NT2/D1 (cell line): ENCODE data around the gene ABL1.

ENCODE experiments used
- YY1 ChIP-seq: IDR thresholded peaks from 2 replicates; pipeline ENCODE4 v1.6.1; 2011; ENCODE audit not compliant: insufficient read length, insufficient read depth
- ZNF274 ChIP-seq: IDR thresholded peaks from 2 replicates; pipeline ENCODE4 v1.6.1; 2011; ENCODE audit warnings: mild to moderate bottlenecking, low read depth, low read length

DNA sequence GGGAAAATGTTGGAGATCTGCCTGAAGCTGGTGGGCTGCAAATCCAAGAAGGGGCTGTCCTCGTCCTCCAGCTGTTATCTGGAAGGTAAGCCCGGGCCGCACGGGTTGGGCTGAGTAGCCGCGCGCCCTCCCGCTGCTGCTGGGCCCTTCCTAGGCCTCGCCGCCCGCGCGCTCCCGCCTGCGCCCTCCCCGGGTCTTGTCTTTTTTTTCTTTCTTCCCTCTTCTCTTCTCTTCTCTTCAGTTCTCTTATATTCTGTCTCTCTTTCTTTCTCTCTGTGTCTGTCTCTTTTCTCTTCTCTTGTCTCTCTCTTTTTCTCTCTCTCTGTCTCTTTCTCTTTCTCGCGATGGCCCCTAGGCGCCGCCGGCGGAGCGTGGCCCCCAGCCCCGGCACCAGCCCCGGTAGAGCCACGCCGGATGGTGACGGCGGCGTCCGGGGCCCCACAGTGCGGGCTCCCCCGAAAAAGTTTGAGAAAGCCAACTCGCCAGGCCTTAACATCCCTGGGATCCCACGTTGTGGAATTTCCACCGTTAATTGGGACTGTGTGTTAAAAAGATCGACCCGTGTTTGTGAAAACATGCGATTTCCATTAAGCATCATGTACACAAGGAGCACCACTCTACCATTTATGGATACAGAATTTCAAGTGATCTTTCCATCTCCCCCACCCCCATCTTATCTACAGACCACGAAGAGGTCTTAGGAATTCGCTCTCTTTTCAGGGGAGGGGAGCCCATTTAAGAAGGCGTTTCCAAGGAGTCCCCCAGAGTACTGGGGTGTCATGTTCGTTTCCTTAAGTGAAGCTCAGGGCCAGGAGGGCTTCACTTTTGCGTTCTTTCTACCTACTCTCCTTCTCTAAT is 616 bp downstream of the ABL1 start:
- no peak for TF ChIP-seq ZNF274
- no peak for TF ChIP-seq YY1
